Measurements from ENCODE around the gene GALNT3. TPM values are rescaled to one million over a fixed set of nuclear protein-coding genes. Genes with fewer than 3 reads are reported as not detected.

The GALNT3 gene
- 0.18 TPM for polyA plus RNA-seq (2012; ENCODE audit: insufficient read length, low read depth)

GRCh38 chr2:165793779-165794535, at the start of gene GALNT3:
Gene GALNT3 (minus strand): TSS chr2:165794247. CDS start chr2:165770700, 23,547 bp downstream.
- TF ChIP-seq SIN3A (IDR thresholded peaks at IDR 0.05; ENCODE audit: borderline replicate concordance, insufficient read depth, low read length) (no peak), TAF1 (IDR thresholded peaks at IDR 0.05; ENCODE audit: borderline replicate concordance, insufficient read depth, low read length) (no peak), FOXP2 (optimal IDR thresholded peaks at IDR 0.05; ENCODE audit: borderline replicate concordance, extremely low read depth, extremely low read length, insufficient read depth) (no peak), REST (IDR thresholded peaks at IDR 0.05; ENCODE audit: insufficient read depth in 1 of 2, low read depth in 2 of 2, low read length in 2 of 2) (no peak), POLR2AphosphoS5 (IDR thresholded peaks at IDR 0.05; ENCODE audit: low read depth, low read length) (no peak)

- TF ChIP-seq POLR2AphosphoS5 (IDR thresholded peaks at IDR 0.05; ENCODE audit: low read depth, low read length) (no peak), REST (IDR thresholded peaks at IDR 0.05; ENCODE audit: insufficient read depth in 1 of 2, low read depth in 2 of 2, low read length in 2 of 2) (no peak), FOXP2 (optimal IDR thresholded peaks at IDR 0.05; ENCODE audit: borderline replicate concordance, extremely low read depth, extremely low read length, insufficient read depth) (no peak), SIN3A (IDR thresholded peaks at IDR 0.05; ENCODE audit: borderline replicate concordance, insufficient read depth, low read length) (no peak), TAF1 (IDR thresholded peaks at IDR 0.05; ENCODE audit: borderline replicate concordance, insufficient read depth, low read length) (no peak)
Observed at GRCh38 chr2:165843351-165843750, 49.3 kb upstream of the GALNT3 start.

GRCh38 chr2:165840333-165840958, 46.4 kb upstream of the GALNT3 start:
- TF ChIP-seq TAF1 (IDR thresholded peaks at IDR 0.05; ENCODE audit: borderline replicate concordance, insufficient read depth, low read length) (no peak), POLR2AphosphoS5 (IDR thresholded peaks at IDR 0.05; ENCODE audit: low read depth, low read length) (no peak), FOXP2 (optimal IDR thresholded peaks at IDR 0.05; ENCODE audit: borderline replicate concordance, extremely low read depth, extremely low read length, insufficient read depth) (no peak), REST (IDR thresholded peaks at IDR 0.05; ENCODE audit: insufficient read depth in 1 of 2, low read depth in 2 of 2, low read length in 2 of 2) (no peak), SIN3A (IDR thresholded peaks at IDR 0.05; ENCODE audit: borderline replicate concordance, insufficient read depth, low read length) (no peak)

GRCh38 chr2:165839610-165840009, 45.6 kb upstream of the GALNT3 start:
- no peak for TF ChIP-seq REST (IDR thresholded peaks at IDR 0.05; ENCODE audit: insufficient read depth in 1 of 2, low read depth in 2 of 2, low read length in 2 of 2)
- TF ChIP-seq TAF1 (IDR thresholded peaks at IDR 0.05; ENCODE audit: borderline replicate concordance, insufficient read depth, low read length): no peak
- TF ChIP-seq SIN3A (IDR thresholded peaks at IDR 0.05; ENCODE audit: borderline replicate concordance, insufficient read depth, low read length): no peak
- no peak for TF ChIP-seq FOXP2 (optimal IDR thresholded peaks at IDR 0.05; ENCODE audit: borderline replicate concordance, extremely low read depth, extremely low read length, insufficient read depth)
- no peak for TF ChIP-seq POLR2AphosphoS5 (IDR thresholded peaks at IDR 0.05; ENCODE audit: low read depth, low read length)

Data from PFSK-1 (cell line).